GM19193 (cell line): ENCODE measurements around the gene ALDH1A3.

Experiments used
- POLR2A ChIP-seq: IDR thresholded peaks from 4 replicates; pipeline ENCODE4 v1.6.1; 2011; ENCODE audit not compliant: insufficient read depth, insufficient read length; ENCODE audit errors: extremely low read depth

The ALDH1A3 gene

DNA sequence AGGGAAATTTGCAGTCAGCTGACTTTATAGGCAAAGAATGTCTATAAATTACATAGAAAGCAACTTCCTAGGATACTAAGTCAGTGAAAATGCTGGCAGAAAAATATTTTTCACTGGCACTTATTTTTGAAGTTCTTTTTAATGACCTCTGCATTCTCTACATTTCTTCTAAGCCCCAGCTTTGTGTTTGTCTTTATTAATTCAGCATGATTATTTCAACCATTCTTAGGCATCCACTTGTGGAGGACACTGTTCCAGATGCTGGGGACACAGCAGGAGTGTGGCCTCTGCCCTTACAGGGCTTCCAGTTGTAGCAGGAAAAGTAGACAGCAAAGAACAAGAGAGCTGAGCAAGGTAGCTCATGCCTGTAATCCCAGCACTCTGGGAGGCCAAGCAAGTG lies 54.5 kb downstream of the ALDH1A3 start:
- no peak for TF ChIP-seq POLR2A

- TF ChIP-seq POLR2A, result no peak
Measured at GRCh38 chr15:100934726-100935125, 55.1 kb downstream of the ALDH1A3 start.

GRCh38 chr15:100937171-100937570 lies 57.5 kb downstream of the ALDH1A3 start:
- no peak for TF ChIP-seq POLR2A

DNA sequence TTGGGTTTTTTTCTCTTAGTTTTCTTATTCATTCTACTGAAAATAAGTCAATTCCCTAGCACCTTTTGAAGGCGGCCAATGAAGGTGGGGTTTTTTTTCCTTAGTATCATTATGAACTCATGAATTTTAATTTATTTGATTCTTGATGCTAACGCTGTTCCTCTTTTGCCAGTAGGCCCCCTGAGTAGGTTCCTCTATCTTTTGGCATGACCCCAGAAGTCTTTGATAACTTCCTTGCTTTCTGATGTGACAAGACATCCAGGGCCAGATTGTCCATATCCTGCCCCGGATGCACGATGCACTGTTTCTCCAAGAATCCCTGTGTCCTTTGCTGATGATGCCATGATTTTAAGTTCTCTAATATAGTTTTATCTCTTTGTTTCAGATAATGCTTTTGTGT lies 60.2 kb downstream of the ALDH1A3 start:
- TF ChIP-seq POLR2A, result no peak

DNA sequence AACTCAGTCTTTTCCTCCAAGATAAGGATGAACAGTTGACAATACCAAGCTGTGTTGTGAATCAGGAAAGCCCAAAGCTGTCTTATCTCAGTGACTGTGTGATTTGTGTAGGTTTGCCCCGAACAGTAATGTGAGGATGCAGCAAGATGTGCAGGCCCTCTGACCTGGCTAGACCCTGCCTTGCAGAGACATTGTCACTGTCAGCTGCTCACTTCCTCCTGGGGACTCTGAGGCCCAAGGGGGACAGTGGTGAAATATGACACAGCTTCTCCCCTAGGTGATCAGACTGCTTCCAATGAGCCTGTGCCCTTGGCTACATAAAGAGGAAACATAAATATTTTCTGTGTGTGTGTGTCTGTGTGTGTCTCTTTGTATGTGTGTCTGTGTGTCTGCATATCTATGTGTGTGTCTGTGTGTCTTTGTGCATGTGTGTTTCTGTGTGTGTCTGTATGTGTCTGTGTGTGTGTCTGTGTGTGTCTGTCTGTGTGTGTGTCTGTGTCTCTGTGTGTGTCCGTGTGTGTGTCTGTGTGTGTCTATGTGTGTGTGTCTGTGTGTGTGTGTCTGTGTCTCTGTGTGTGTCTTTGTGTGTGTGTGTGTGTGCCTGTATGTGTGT lies 61.2 kb downstream of the ALDH1A3 start:
- peak; percentile 16 for TF ChIP-seq POLR2A

- peak; percentile 26 for TF ChIP-seq POLR2A
Measured at GRCh38 chr15:100941536-100941935, 61.9 kb downstream of the ALDH1A3 start.

GRCh38 chr15:100942656-100943425 lies 63.2 kb downstream of the ALDH1A3 start:
- no peak for TF ChIP-seq POLR2A

DNA sequence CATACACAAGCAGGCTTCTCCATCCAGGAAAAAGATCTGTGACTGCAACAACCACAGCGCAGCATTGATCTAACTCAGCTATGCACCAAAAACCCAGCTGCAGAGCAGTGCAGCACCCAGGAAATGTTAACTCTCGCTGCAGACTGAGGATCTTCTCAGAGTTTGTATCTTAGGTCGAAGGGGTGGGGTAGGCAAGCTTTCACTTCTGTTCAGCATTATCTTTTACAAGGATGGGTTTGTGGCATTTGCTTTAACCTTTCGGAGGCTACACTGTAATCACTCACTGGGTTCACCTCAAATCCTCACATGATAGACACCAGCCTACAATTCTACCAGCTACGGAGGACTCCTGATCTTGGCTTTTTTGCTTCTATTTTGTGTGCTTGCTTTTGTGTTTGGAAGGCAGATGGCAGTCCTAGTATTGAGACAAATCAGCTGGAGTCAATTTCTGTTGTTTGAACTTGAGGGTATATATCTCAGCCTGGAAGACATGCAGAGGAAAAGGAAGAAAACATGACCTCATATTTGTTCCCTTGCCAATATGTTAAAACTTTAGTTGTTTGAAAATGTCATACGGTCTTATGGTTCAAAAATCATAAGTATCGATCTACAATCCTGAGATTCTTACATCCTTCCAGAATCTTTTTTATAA lies 64.7 kb downstream of the ALDH1A3 start:
- no peak for TF ChIP-seq POLR2A

- no peak for TF ChIP-seq POLR2A
Measured at GRCh38 chr15:100944986-100945385, 65.4 kb downstream of the ALDH1A3 start.

- peak; percentile 52 for TF ChIP-seq POLR2A
Measured at GRCh38 chr15:100947760-100948429, 68.3 kb downstream of the ALDH1A3 start.

- TF ChIP-seq POLR2A, result no peak
Measured at GRCh38 chr15:100948430-100948762, 68.8 kb downstream of the ALDH1A3 start.

- TF ChIP-seq POLR2A, result no peak
Measured at GRCh38 chr15:100949691-100950090, 70.1 kb downstream of the ALDH1A3 start.

- TF ChIP-seq POLR2A, result no peak
Measured at GRCh38 chr15:100951965-100952364, 72.3 kb downstream of the ALDH1A3 start.

- no peak for TF ChIP-seq POLR2A
Measured at GRCh38 chr15:100952566-100952965, 72.9 kb downstream of the ALDH1A3 start.

GRCh38 chr15:100958326-100959065 lies 78.9 kb downstream of the ALDH1A3 start:
- TF ChIP-seq POLR2A, result no peak
